BLaER1 (cell line): ENCODE results near the gene TIGD4.
"Not testable (repeated sequence)": the region's sequence is repeated elsewhere in the genome, so short reads cannot be mapped to it uniquely, and the experiment has no call there.

Experiments
- H3K27ac ChIP-seq: shearing (Covaris generic); formaldehyde crosslinking; 2 replicates; pipeline ENCODE4 v1.8.1; 2022
- H3K27me3 ChIP-seq: shearing (Covaris generic); formaldehyde crosslinking; 2 replicates; pipeline ENCODE4 v1.8.1; 2022
- H3K36me3 ChIP-seq: shearing (Covaris generic); formaldehyde crosslinking; 2 replicates; pipeline ENCODE4 v1.8.1; 2022
- H3K4me1 ChIP-seq: shearing (Covaris generic); formaldehyde crosslinking; 2 replicates; pipeline ENCODE4 v1.8.1; 2022
- H3K4me2 ChIP-seq: shearing (Covaris generic); formaldehyde crosslinking; 2 replicates; pipeline ENCODE4 v1.8.1; 2022
- H3K4me3 ChIP-seq: shearing (Covaris generic); formaldehyde crosslinking; 2 replicates; pipeline ENCODE4 v1.8.1; 2022
- H3K9ac ChIP-seq: shearing (Covaris generic); formaldehyde crosslinking; 2 replicates; pipeline ENCODE4 v1.8.1; 2022
- H3K9me3 ChIP-seq: shearing (Covaris generic); formaldehyde crosslinking; 2 replicates; pipeline ENCODE4 v1.8.1; 2022
- H4K20me1 ChIP-seq: shearing (Covaris generic); formaldehyde crosslinking; 2 replicates; pipeline ENCODE4 v1.8.1; 2022
- Cebpa-rat ChIP-seq: shearing (Covaris generic); IDR thresholded peaks from 2 replicates; pipeline ENCODE4 v1.8.1; 2022

TIGD4 gene

DNA sequence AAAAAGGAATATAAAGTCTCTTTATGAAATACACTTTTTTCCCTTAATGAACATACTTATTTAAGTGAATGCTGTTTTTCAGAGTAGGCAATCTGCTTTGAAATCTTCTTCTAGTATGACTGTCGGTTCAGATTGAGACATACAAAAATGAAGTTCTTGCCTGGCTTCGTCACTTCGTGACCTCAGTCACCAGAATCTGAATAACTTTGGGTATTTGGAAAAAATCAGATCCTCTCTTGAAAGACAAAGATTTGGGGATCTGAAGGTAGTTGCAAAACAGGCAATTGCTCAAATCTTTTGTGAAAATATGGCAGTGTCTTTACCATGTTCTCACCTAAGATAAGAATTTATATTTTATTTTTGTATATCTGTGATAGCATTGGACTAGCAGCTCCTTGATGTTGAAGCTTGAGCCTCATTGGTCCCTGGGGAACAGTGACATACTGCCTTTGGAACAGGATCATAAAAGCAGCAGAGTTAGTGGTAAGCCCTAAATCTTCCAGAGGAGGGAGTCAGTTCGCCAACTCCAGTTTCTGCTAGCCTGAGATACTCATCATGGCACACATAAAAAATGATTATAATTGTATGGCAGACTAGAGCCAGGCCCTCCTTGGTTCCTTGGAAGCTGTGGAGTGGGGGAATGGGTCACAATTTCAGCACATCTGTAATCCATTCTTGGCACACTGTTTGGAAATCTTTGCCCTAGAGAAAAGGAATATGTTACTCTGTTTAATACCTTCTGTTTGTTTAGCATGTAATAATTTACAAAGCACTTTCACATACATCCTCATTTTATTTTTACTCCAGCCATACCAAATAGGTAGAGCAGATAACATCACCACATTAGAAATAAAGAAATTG lies 5.2 kb upstream of the TIGD4 start:
- Histone ChIP-seq H3K27ac (no peak overlapping the region), H3K4me1 (peaks cover 51% of the 10 kb centered on the region), H3K4me2 (peak overlapping the region; percentile 19; the same call in 1 of the 2 replicates)

DNA sequence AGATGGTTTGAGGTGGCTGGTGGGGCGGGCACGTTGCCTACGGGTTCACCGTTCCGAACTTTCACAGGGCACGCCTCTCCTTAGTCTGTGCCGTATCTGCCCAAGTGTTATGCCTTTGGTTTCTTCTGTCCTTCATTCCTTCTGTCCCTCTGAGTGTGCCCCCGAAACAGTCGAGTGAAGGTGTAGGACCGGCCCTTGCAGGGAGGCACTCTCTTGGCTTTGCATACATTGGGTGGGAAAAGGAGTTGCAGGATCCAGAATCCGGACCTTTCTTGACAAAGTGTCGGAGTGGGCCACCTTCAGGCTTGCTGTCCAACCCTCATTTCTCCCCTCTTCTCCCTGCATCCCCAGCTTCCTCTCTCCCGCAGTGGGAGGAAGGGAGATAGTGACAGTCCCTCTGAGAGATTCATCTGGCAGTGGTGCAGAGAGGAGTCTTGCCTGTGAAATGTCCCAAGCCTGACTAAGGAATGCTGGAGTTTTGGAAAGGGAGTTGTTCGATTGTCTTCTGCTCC lies 793 bp upstream of the TIGD4 start:
- Histone ChIP-seq H3K27ac (peak overlapping the region; percentile 62), H3K36me3 (no peaks in the 10 kb centered on the region), H3K4me2 (peak overlapping the region; percentile 88), H3K27me3 (no peaks in the 10 kb centered on the region), H3K9ac (peak overlapping the region; percentile 73), H3K9me3 (no peaks in the 10 kb centered on the region), H4K20me1 (peaks cover 51% of the 10 kb centered on the region), H3K4me1 (peaks cover 65% of the 10 kb centered on the region), H3K4me3 (peak overlapping the region; percentile 76)
- TF ChIP-seq Cebpa-rat, result no peak

More for the DNA sequence above, 5.2 kb upstream of the TIGD4 start:
- Histone ChIP-seq H3K36me3 (no peaks in the 10 kb centered on the region), H3K4me3 (no peak overlapping the region), H3K9me3 (no peaks in the 10 kb centered on the region), H4K20me1 (peaks cover 68% of the 10 kb centered on the region), H3K27me3 (no peaks in the 10 kb centered on the region), H3K9ac (no peak overlapping the region)
- TF ChIP-seq Cebpa-rat, result no peak

DNA sequence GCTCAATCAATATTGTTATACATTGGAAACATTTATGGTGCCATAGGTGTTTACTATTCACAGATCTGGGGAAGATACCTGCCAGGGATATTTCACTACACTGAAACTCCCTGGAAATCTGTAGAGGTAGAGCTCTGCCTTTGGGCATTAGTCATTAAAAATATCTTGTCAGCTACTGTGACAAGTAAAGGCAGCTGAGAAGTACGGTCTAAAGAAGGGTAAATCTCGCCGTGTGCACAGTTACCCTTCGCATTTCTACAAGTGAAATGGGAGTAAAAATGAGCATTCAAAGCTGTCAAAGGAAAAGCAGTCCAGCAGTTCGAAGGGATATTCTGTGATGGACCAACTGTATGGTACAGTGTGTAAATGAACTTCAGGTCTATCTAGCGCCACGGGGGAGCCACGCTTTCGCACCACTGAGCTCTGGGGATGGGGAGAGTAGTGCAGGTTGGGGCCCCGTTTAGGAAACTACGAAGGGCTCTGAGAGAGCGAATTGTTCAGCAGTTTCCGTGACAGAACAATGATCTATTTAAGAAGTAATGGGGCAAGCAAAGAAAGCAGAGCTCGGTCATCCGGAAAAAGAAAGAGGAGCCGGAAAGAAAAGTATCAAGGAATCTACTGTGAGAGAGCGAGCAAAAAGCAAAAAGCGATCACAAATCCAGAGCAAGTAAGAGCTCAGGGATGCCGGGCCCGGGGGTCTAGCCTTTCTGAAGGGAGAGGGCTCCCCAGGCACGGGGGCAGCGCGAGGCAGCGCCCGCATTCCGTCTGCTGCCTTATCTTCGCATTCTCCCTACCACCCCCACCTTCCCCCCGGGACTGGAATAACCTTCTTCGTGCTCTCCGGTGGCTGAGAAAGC lies 646 bp downstream of the TIGD4 start:
- peaks cover 53% of the 10 kb centered on the region for H3K4me1 ChIP-seq
- peak overlapping the region; percentile 73 for H3K9ac ChIP-seq
- H3K9me3 ChIP-seq, result no peaks in the 10 kb centered on the region
- H3K36me3 ChIP-seq, result no peaks in the 10 kb centered on the region
- H4K20me1 ChIP-seq, result peaks cover 37% of the 10 kb centered on the region
- peak overlapping the region; percentile 62 for H3K27ac ChIP-seq
- TF ChIP-seq Cebpa-rat, result no peak
- no peaks in the 10 kb centered on the region for H3K27me3 ChIP-seq
- peak overlapping the region; percentile 76 for H3K4me3 ChIP-seq
- peak overlapping the region; percentile 88 for H3K4me2 ChIP-seq

DNA sequence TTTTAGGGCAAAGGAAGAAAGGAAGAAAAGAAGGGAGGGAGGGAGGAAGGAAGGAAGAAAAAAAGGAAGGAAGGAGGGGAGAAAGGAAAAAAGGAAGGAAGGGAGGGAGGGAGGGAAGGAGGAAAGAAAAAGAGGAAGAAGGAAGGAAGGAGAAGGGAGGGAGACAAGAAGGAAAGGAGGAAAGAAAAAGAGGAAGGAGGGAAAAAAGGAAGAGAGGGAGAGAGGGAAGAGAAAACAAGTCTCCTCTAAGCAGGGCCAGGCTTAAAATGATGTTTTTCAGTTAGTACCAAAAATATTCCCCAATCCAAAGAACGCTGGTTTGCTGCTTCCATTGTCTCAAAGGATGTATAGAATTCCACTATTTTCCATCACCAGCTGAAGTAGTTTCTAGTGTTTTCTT lies 2.0 kb downstream of the TIGD4 start:
- no peak for TF ChIP-seq Cebpa-rat
- H3K9me3 ChIP-seq, result no peaks in the 10 kb centered on the region
- peaks cover 23% of the 10 kb centered on the region for H4K20me1 ChIP-seq
- no peak overlapping the region for H3K9ac ChIP-seq
- H3K4me1 ChIP-seq, result peaks cover 39% of the 10 kb centered on the region
- H3K36me3 ChIP-seq, result no peaks in the 10 kb centered on the region
- no peaks in the 10 kb centered on the region for H3K27me3 ChIP-seq
- H3K27ac ChIP-seq, result no peak overlapping the region
- H3K4me2 ChIP-seq, result peak overlapping the region; percentile 88
- no peak overlapping the region for H3K4me3 ChIP-seq

DNA sequence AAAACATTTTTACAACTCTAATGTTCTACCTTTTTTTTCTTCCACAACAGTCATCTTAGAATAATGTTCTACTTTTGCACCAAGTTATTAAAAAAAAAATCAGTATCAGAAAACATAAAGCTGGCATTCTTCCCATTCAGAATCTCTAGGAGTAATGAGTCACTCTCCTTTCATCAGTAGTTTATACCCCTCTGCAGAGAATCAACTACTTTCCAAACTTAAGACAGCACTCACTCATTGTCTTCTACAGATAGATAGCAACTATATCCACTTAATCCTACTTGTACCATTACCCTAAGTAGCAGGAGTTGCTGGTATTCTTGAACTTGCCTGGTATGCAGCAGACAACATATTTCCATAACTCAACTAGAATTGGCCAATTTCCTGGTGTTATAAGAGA lies 3.2 kb downstream of the TIGD4 start:
- H3K4me2 ChIP-seq, result no peak overlapping the region
- no peak overlapping the region for H3K4me3 ChIP-seq
- peaks cover 33% of the 10 kb centered on the region for H3K4me1 ChIP-seq
- no peaks in the 10 kb centered on the region for H3K36me3 ChIP-seq
- no peak overlapping the region for H3K9ac ChIP-seq
- H3K9me3 ChIP-seq, result no peaks in the 10 kb centered on the region
- no peak for TF ChIP-seq Cebpa-rat
- H3K27ac ChIP-seq, result no peak overlapping the region
- peaks cover 12% of the 10 kb centered on the region for H4K20me1 ChIP-seq
- no peaks in the 10 kb centered on the region for H3K27me3 ChIP-seq

DNA sequence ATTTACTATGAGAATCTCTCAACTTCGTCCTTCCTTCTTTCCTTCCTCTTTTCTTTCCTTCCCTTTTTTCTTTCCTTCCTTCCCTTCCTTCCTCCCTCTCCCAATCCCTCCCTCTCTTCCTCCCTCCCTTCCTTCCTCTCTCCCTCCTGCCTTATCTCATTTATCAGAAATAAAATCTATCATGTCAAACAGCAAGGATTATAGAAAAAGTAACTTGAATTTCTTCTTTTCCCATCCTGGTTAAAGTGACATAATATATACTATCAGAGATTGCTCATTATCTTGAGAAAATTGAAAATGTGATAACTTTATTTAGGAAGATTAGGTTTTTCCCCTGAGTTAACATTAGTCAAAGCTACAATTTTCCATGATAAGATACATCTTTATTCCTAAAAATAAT lies 5.6 kb downstream of the TIGD4 start:
- peaks cover 20% of the 10 kb centered on the region for H3K4me1 ChIP-seq
- H3K27ac ChIP-seq, result no peak overlapping the region
- H4K20me1 ChIP-seq, result no peaks in the 10 kb centered on the region
- H3K4me2 ChIP-seq, result no peak overlapping the region
- no peak for TF ChIP-seq Cebpa-rat
- no peak overlapping the region for H3K4me3 ChIP-seq
- H3K9me3 ChIP-seq, result no peaks in the 10 kb centered on the region
- no peak overlapping the region for H3K9ac ChIP-seq
- no peaks in the 10 kb centered on the region for H3K36me3 ChIP-seq
- no peaks in the 10 kb centered on the region for H3K27me3 ChIP-seq

DNA sequence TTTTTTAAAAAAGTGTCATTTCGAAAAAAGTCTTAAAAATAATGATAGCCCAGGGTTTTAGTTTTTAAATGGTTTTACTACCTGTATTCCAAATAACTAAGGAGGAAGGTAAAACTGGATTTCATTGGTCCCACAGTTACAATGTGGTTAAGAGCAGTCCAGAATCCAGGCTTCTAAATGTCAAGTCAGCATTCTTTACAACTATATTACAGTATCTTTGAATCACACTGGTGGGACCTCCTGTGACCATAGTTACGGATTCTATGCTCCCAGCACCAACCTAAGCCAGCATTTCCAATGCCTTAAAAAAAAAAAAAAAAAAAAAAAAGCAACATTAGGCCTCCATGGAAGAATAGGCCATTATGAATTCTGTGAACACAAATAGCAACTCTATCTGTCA lies 6.2 kb downstream of the TIGD4 start:
- Histone ChIP-seq H4K20me1 (no peaks in the 10 kb centered on the region), H3K9me3 (no peaks in the 10 kb centered on the region), H3K27me3 (no peaks in the 10 kb centered on the region), H3K36me3 (no peaks in the 10 kb centered on the region), H3K9ac (no peak overlapping the region), H3K4me2 (no peak overlapping the region), H3K4me1 (peaks cover 13% of the 10 kb centered on the region), H3K4me3 (no peak overlapping the region), H3K27ac (no peak overlapping the region)
- TF ChIP-seq Cebpa-rat, result no peak

DNA sequence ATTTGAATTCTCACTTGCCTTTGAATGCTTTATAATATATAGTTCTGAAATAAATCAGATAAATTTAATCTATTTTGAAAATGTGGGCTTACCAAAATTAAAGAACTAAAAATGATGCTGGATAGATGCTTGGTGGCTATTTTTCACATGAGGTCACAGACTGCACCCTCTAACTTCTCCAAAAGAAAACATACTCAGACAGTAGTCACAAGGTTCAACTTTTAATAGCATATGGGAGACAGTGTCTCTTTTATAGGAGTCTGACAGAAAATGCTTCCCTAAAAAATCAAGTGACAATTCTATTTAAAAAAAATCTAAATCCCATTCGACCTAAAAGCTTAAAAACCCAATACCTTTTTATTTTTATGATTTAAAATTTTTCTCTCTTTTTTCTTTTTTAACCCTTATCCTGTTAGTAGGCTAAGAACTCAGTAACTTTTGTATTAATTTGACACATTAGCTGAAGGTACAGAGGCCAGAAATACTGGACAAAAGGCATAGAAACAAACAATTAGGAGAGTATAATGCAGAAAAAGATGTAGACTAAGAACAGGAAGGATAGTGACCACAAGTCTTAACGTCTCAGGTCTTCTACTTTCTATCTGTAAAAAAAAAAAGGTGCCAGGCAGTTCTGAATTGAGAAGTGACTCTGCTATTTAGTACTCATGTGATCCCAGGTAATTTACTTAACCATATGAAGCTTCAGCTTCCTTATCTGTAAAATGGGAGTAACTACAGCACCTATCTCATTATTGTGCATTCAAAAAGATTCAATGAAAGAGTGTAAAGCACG lies 7.6 kb downstream of the TIGD4 start:
- Histone ChIP-seq H3K9ac (no peak overlapping the region), H3K27ac (no peak overlapping the region), H3K36me3 (no peaks in the 10 kb centered on the region), H3K4me2 (no peak overlapping the region), H3K27me3 (no peaks in the 10 kb centered on the region), H3K4me1 (0 out of 2 replicates have a peak, but pooled peaks cover 5% of the 10 kb centered on the region), H3K4me3 (no peak overlapping the region), H4K20me1 (no peaks in the 10 kb centered on the region), H3K9me3 (no peaks in the 10 kb centered on the region)
- TF ChIP-seq Cebpa-rat, result no peak

DNA sequence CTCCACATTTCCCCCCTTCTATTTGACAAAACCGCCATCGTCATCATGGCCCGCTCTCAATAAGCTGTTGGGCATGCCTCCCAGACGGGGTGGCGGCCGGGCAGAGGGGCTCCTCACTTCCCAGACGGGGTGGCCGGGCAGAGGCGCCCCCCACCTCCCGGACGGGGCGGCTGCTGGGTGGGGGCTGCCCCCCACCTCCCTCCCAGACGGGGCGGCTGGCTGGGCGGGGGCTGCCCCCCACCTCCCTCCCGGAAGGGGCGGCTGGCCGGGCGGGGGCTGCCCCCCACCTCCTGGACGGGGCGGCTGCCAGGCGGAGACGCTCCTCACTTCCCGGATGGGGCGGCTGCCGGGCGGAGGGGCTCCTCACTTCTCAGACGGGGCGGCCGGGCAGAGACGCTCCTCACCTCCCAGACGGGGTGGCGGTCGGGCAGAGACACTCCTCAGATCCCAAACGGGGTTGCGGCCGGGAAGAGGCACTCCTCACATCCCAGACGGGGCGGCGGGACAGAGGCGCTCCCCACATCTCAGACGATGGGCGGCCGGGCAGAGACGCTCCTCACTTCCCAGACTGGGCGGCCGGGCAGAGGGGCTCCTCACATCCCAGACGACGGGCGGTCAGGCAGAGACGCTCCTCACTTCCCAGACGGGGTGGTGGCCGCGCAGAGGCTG lies 14.3 kb downstream of the TIGD4 start:
- H3K27me3 ChIP-seq, H4K20me1 ChIP-seq, H3K4me2 ChIP-seq, H3K9ac ChIP-seq, H3K4me3 ChIP-seq, H3K4me1 ChIP-seq, H3K27ac ChIP-seq, H3K36me3 ChIP-seq: not testable (repeated sequence)
- peaks cover 10% of the 10 kb centered on the region for H3K9me3 ChIP-seq
